LHCN-M2 (cell line): ENCODE measurements around the gene EXOC7. TPM values are rescaled to one million over a fixed set of nuclear protein-coding genes. Genes with fewer than 3 reads are reported as not detected.
"Not testable (repeated sequence)": the region's sequence is repeated elsewhere in the genome, so short reads cannot be mapped to it uniquely, and the experiment has no call there.

ENCODE experiments used
- DNase-seq: peaks from one replicate; pipeline ENCODE4 v3.0.0-alpha.2; 2012; ENCODE audit warnings: low read depth
- total RNA-seq: library from RNA; depleted of rRNA; stranded (reverse); fragments of >200 nt; gene quantifications from 2 replicates; pipeline ENCODE4 v1.2.3, GENCODE V29; 2014

The EXOC7 gene
- total RNA-seq, 1 experiment from 2014 or later: 83.5 TPM

GRCh38 chr17:76087531-76087930 is 16.1 kb downstream of the EXOC7 start:
- no peak for DNase-seq

GRCh38 chr17:76086384-76086783 is 17.2 kb downstream of the EXOC7 start:
- no peak for DNase-seq

GRCh38 chr17:76085731-76086366 is 17.7 kb downstream of the EXOC7 start:
- DNase-seq: no peak

- DNase-seq: no peak
Observed at GRCh38 chr17:76085066-76085730, 18.4 kb downstream of the EXOC7 start.

GRCh38 chr17:76083536-76084182 is 19.9 kb downstream of the EXOC7 start:
- no peak for DNase-seq

GRCh38 chr17:76082326-76083251 is 21.0 kb downstream of the EXOC7 start:
- no peak for DNase-seq

- no peak for DNase-seq
Observed at GRCh38 chr17:76081295-76082210, 22.0 kb downstream of the EXOC7 start.

GRCh38 chr17:76080768-76081287 is 22.8 kb downstream of the EXOC7 start:
- DNase-seq: no peak

- DNase-seq: no peak
Observed at GRCh38 chr17:76079956-76080767, 23.4 kb downstream of the EXOC7 start.

GRCh38 chr17:76079535-76079955 is 24.0 kb downstream of the EXOC7 start:
- no peak for DNase-seq

GRCh38 chr17:76078860-76079534 is 24.6 kb downstream of the EXOC7 start, which contains the start of gene ZACN:
Gene ZACN (plus strand): TSS chr17:76079182. CDS start chr17:76079265, 83 bp downstream.
- DNase-seq: no peak

GRCh38 chr17:76078370-76078769 is 25.2 kb downstream of the EXOC7 start:
- DNase-seq: not testable (repeated sequence)

GRCh38 chr17:76077584-76078110 is 25.9 kb downstream of the EXOC7 start:
- no peak for DNase-seq

- DNase-seq: no peak
Observed at GRCh38 chr17:76076765-76077583, 26.6 kb downstream of the EXOC7 start.

- no peak for DNase-seq
Observed at GRCh38 chr17:76076146-76076764, 27.3 kb downstream of the EXOC7 start.

- no peak for DNase-seq
Observed at GRCh38 chr17:76075364-76076145, 28.0 kb downstream of the EXOC7 start.
